Stimulated activated CD4-positive, alpha-beta T cell treated with anti-CD3 and anti-CD28 coated beads, Interleukin-1b, Interleukin-23, amount 100 ng/mL, for 24 hours (primary cell): ENCODE results near the gene TMF1.

Experiments used
- DNase-seq, 4 experiments: peaks; one replicate each; pipeline ENCODE4 v3.0.0-alpha.2; 2020; ENCODE audit warnings: low read depth in 4 of 4, low spot score in 1 of 4

The TMF1 gene

GRCh38 chr3:69080233-69080920 is 28.2 kb upstream of the TMF1 start, which contains the start of gene UBA3:
TSS of gene UBA3 (minus strand) at chr3:69080365. CDS start at chr3:69080353, 12 bp downstream.
- DNase-seq: peak; percentile 84 to 91 (median 89)

DNA sequence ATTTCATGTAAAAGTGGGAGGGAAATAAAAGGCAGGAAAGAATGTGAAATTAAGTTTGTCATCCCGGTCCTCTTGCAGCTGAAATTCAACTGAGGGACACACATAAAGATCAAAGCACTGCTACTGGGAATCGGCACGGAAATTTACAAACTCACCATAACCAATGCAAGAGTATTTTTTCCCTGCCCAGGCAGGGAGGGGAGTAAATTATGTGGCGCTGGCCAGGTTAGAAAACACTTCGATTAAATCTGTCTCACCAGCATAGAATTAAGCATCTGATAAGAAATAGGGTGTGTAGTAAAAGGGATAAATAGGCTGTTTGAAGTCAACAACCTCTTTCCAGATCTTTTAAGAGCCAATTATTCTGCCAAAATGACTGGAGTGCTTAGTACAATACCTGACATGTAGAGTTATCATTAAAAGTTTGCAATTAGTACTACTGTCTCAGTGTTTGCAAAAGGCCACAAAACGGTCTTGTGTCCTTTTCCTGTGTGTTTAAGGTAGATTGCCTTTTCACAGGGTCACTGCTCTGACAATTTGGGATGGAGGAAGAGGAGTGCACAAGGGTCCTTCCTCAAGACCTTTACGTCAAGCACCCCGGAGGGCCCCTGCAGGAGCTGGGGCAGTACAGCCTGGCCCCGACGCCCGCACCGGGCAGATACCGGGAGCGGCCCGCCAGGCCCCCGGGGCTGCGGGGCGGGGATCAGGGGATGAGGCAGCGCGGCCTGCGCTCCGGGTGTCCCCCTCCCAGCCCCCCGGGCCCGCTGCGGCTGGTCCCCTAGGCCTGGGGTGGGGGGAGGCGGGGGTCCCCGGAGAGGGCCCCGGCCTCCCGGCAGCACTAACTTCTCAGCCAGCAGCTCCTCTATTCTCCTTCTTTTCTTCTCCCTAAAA is 27.4 kb upstream of the TMF1 start:
- no peak for DNase-seq

DNA sequence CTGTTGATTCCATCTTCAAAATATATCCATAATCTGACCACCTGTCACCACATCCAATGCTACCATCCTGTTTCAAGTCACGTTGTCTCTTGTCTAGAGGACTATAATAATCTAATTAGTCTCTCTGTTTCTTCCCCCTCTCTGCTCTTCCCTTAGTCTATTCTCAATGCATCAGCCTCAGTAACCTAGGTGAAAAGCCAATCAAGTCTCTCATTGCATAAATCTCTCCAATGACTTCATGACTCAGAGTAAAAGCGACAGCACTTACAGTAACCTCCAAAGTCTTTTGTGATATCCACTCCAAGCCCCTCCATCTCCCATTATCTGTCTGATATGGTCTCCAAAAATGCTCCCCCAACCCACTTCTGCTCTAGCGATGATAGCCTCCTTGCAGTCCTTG is 20.8 kb upstream of the TMF1 start:
- DNase-seq: no peak

GRCh38 chr3:69066121-69066520 is 14.0 kb upstream of the TMF1 start:
- no peak for DNase-seq

- DNase-seq: no peak
Observed at GRCh38 chr3:69065318-69065964, 13.3 kb upstream of the TMF1 start.

DNA sequence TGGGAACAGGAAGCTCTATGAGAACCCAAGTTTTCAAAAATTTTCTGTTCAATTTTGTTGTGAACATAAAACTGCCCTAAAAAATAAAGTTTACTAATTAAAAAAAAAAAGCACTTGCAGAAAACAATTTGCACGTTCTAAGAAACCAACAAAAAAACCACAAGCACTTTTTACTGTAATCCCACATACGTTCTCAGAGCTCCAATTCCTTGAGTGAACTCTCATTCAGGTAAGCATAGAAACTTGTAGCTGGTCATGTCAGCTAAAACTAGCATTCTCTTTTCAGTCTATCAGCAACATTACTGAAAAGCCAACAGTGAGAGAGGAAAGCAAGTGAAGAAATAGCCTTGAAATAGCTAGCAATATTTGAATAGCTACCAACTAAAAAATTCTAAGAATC is 11.5 kb upstream of the TMF1 start:
- DNase-seq: no peak

- DNase-seq: no peak
Observed at GRCh38 chr3:69059688-69060087, 7.6 kb upstream of the TMF1 start.

DNA sequence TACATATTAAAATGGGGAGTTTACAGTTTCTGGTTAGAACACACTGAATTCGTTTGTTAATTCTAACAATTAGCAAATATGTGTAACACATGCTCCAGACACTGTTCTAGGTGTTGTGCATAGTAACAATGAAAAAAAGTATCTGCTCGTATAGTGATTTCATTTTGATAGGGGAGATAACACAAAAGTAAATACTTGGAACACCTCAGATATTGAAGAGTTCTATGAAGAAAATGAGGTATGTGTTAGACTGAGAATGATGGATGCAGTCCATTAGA is 6.8 kb upstream of the TMF1 start:
- DNase-seq: no peak

- no peak for DNase-seq
Observed at GRCh38 chr3:69058180-69058946, 6.2 kb upstream of the TMF1 start.

GRCh38 chr3:69052472-69052898 is 352 bp upstream of the TMF1 start:
- no peak for DNase-seq

- DNase-seq: no peak
Observed at GRCh38 chr3:69048990-69049389, 3.1 kb downstream of the TMF1 start.

DNA sequence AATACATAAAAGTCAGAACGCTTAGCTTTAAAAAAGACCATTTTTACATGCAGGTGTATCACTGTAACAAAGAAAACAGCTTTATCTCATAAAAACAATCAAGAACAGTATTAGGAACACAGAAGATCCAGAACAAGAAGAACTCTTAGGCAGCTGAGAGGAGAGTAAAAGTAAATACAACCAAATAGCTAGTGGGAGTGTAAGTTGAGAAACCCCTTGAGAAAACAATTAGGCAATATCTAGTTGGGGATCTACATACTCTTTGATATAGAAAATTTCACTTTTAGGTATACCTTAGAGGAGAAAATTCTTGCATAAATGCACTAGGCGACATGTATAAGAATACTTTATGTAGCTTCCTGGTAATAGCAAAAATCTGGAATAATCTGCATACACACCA is 7.5 kb downstream of the TMF1 start:
- DNase-seq: no peak

DNA sequence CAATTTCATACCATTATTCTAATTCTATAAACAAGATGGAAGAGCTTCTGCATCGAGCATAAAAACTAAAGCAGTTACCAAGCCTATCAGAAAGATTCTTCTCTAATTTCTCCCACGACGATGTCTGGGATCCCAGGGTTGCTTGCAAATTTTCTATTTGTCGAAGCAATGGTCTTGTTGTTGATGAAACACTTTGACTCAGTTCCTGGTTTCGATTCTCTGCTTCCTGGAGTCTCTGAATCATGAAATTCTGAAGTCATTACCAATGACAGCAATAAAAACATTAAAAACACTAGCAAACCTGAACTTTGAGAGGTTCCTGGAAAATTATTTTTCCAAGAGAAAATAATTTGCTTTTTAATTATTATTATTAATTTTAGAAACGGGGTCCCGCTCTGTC is 18.7 kb downstream of the TMF1 start:
- no peak for DNase-seq

- DNase-seq: no peak
Observed at GRCh38 chr3:69032737-69033136, 19.4 kb downstream of the TMF1 start.

DNA sequence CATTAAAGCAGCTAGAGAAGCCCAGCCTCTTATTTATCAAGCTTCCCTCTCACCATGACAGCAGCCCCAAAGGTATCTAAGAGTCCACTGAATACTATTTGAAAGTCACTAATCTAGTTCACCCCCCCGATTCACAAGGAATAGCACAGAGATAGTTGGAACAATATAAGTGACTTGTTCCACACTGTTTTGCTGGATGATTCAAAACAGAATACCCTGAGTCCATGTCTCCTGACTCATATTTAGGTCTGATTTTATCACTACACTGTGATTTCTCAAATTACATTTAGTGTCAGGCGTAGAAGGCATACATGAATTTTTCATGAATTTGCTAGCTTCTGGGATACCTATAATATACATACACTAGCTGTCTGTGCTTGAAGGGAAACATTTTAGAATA is 20.0 kb downstream of the TMF1 start:
- DNase-seq: no peak

- no peak for DNase-seq
Observed at GRCh38 chr3:69031635-69032034, 20.5 kb downstream of the TMF1 start.

DNA sequence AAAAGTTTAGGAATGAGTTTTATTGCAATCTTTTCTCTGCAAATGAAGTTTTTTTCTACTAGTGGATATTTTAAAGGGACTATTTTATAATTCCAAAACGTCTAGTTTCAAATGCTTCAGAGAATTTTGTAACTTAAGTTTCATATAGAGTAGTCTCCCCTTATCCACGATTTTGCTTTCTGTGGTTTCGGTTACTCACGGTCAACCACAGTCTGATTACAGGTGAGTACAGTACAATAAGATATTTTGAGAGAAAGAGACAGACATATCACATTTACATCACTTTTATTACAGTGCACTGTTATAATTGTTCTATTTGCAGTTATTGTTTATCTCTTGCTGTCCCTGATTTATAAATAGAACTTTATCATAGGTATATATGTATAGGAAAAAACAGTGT is 31.3 kb downstream of the TMF1 start:
- no peak for DNase-seq

GRCh38 chr3:69020424-69020823 is 31.7 kb downstream of the TMF1 start:
- DNase-seq: no peak

DNA sequence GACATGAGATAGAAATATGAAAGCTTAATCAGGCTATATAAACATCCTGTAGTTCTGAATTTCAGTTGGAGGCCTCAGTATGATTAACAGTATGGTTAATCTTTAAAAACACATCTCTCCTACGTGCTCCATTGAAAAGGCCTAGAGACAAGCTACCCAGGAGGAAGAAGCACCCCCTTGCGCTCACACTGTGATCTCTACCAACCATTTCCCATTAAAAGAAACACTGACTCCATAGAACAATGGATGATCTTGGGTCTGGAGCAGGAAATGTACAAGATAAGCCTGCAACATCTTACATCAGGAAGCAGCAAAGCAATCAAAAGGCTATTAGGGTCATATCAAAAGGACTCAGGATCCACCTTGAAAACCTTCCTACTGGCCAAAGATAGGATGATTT is 35.2 kb downstream of the TMF1 start:
- DNase-seq: no peak

DNA sequence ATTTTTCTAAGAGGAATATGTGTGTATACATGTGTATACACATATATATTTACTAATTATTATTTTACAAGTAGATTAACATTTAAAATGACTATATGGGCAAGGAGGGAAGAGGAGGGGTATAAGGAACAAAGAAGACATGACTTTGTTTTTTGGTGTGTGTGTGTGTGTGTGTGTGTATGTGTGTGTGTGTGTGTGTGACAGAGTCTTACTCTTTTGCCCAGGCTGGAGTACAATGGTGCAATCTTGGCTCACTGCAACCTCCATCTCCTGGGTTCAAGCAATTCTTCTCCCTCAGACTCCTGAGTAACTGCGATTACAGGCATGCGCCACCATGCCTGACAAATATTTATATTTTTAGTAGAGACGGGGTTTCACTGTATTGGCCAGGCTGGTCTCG is 36.0 kb downstream of the TMF1 start:
- no peak for DNase-seq

- DNase-seq: no peak
Observed at GRCh38 chr3:69014022-69014580, 38.0 kb downstream of the TMF1 start.
